Stimulated activated CD8-positive, alpha-beta memory T cell treated with anti-CD3 and anti-CD28 coated beads, Interleukin-7, amount 100 ng/mL, for 48 hours (primary cell): ENCODE data around the gene TAF1.
"Not testable (repeated sequence)": the region's sequence is repeated elsewhere in the genome, so short reads cannot be mapped to it uniquely, and the experiment has no call there.

ENCODE experiments used
- DNase-seq, 2 donors: peaks; one replicate each; pipeline ENCODE4 v3.0.0-alpha.2; 2020; ENCODE audit warnings: low read depth in 1 of 2; ENCODE audit errors: extremely low read depth in 1 of 2

The TAF1 gene

GRCh38 chrX:71438750-71439149, 72.6 kb downstream of the TAF1 start:
- DNase-seq = no peak

- DNase-seq = no peak
Observed at GRCh38 chrX:71439420-71439819, 73.3 kb downstream of the TAF1 start.

GRCh38 chrX:71439896-71440295, 73.7 kb downstream of the TAF1 start:
- DNase-seq = no peak

- no peak for DNase-seq
Observed at GRCh38 chrX:71440401-71440800, 74.2 kb downstream of the TAF1 start.

- DNase-seq = not testable (repeated sequence)
Observed at GRCh38 chrX:71441809-71442208, 75.7 kb downstream of the TAF1 start.

- DNase-seq = no peak
Observed at GRCh38 chrX:71450433-71451106, 84.4 kb downstream of the TAF1 start.

GRCh38 chrX:71451518-71451917, 85.4 kb downstream of the TAF1 start:
- not testable (repeated sequence) for DNase-seq

GRCh38 chrX:71453056-71453455, 86.9 kb downstream of the TAF1 start:
- no peak for DNase-seq

GRCh38 chrX:71454222-71454621, 88.1 kb downstream of the TAF1 start:
- no peak for DNase-seq

GRCh38 chrX:71458866-71459265, 92.7 kb downstream of the TAF1 start:
- DNase-seq = no peak

GRCh38 chrX:71464968-71465367, 98.8 kb downstream of the TAF1 start:
- no peak for DNase-seq

- DNase-seq = no peak
Observed at GRCh38 chrX:71466979-71467523, 100.9 kb downstream of the TAF1 start.

GRCh38 chrX:71475785-71476540, 109.8 kb downstream of the TAF1 start:
- DNase-seq = no peak

- DNase-seq = no peak
Observed at GRCh38 chrX:71482228-71482958, 116.2 kb downstream of the TAF1 start.

GRCh38 chrX:71487814-71488213, 121.7 kb downstream of the TAF1 start:
- no peak for DNase-seq

- DNase-seq = no peak
Observed at GRCh38 chrX:71489540-71489939, 123.4 kb downstream of the TAF1 start.

- peak; percentile 16 to 32 for DNase-seq
Observed at GRCh38 chrX:71492231-71493065, 126.3 kb downstream of the TAF1 start.

- DNase-seq = no peak
Observed at GRCh38 chrX:71493111-71493613, 127.0 kb downstream of the TAF1 start.

GRCh38 chrX:71495979-71496378, 129.8 kb downstream of the TAF1 start:
- DNase-seq = not testable (repeated sequence)

GRCh38 chrX:71496476-71496875, 130.3 kb downstream of the TAF1 start:
- no peak for DNase-seq
